WTC11 (cell line): ENCODE data around the gene IFT122. TPM values are rescaled to one million over a fixed set of nuclear protein-coding genes. Genes with fewer than 3 reads are reported as not detected.

Source experiments
- ATAC-seq: fragments of 200-7000 bp; cut with Tn5 transposase; 2 replicates; pipeline ENCODE4 v1.10.0; 2021; ENCODE audit warnings: mild to moderate bottlenecking, moderate library complexity
- CTCF ChIA-PET: fragments of 300-600 bp; sonication (Branson Sonifier 250); formaldehyde crosslinking; loops from one replicate; lab custom pipeline; 2021; ENCODE audit warnings: antibody characterized with exemption; lab: Charles Lee
- POLR2A ChIA-PET: fragments of 350-600 bp; sonication (Branson Sonifier 250); formaldehyde crosslinking; loops from one replicate; lab custom pipeline; 2021; ENCODE audit warnings: antibody characterized with exemption; lab: Charles Lee
- DNase-seq: peaks from one replicate; pipeline ENCODE4 v3.0.0; 2021; ENCODE audit warnings: low spot score
- H3K27ac Mint-ChIP-seq: 2 replicates; pipeline ENCODE4 v1.8.0; 2021; ENCODE audit warnings: mixed read lengths
- H3K27me3 Mint-ChIP-seq: 2 replicates; pipeline ENCODE4 v1.8.0; 2021; ENCODE audit warnings: low read depth, mild to moderate bottlenecking, moderate library complexity, mixed read lengths
- H3K36me3 Mint-ChIP-seq: 2 replicates; pipeline ENCODE4 v1.8.0; 2021; ENCODE audit warnings: mixed read lengths
- H3K4me1 Mint-ChIP-seq: 2 replicates; pipeline ENCODE4 v1.8.0; 2022; ENCODE audit warnings: mixed read lengths
- H3K4me3 Mint-ChIP-seq: 2 replicates; pipeline ENCODE4 v1.8.0; 2021; ENCODE audit warnings: mild to moderate bottlenecking, moderate library complexity, mixed read lengths
- H3K9me3 Mint-ChIP-seq: 2 replicates; pipeline ENCODE4 v1.8.0; 2021; ENCODE audit warnings: mixed read lengths
- CDX4 ChIP-seq: fragments of 250-450 bp; sonication (Bioruptor Pico); IDR thresholded peaks from 2 replicates; pipeline ENCODE4 v1.9.0; 2021; ENCODE audit warnings: moderate library complexity, mild to moderate bottlenecking, inconsistent platforms, borderline replicate concordance
- CTCF ChIP-seq: fragments of 200-600 bp; IDR thresholded peaks from 2 replicates; pipeline ENCODE4 v1.8.0; 2022; ENCODE audit warnings: antibody characterized with exemption
- ELF4 ChIP-seq: sonication (generic); formaldehyde crosslinking; IDR thresholded peaks from 2 replicates; pipeline ENCODE4 v1.8.1; 2022; ENCODE audit warnings: low read depth, mild to moderate bottlenecking, moderate library complexity, missing genetic modification reagents
- EMX1 ChIP-seq: fragments of 250-450 bp; sonication (Bioruptor Pico); IDR thresholded peaks from 2 replicates; pipeline ENCODE4 v1.8.0; 2021; ENCODE audit warnings: mild to moderate bottlenecking
- IRF1 ChIP-seq: sonication (generic); formaldehyde crosslinking; IDR thresholded peaks from 2 replicates; pipeline ENCODE4 v1.8.0; 2023; ENCODE audit warnings: missing genetic modification reagents
- NR1H2 ChIP-seq: sonication (generic); formaldehyde crosslinking; IDR thresholded peaks from 2 replicates; pipeline ENCODE4 v1.9.0; 2021; ENCODE audit warnings: mild to moderate bottlenecking, moderate library complexity, missing genetic modification reagents
- SOX15 ChIP-seq: fragments of 250-450 bp; sonication (Bioruptor Pico); IDR thresholded peaks from 2 replicates; pipeline ENCODE4 v1.9.0; 2021; ENCODE audit warnings: mild to moderate bottlenecking
- TEAD4 ChIP-seq: sonication (generic); formaldehyde crosslinking; IDR thresholded peaks from 2 replicates; pipeline ENCODE4 v1.8.0; 2022; ENCODE audit warnings: mild to moderate bottlenecking, missing genetic modification reagents
- ZNF121 ChIP-seq: sonication (generic); formaldehyde crosslinking; IDR thresholded peaks from 2 replicates; pipeline ENCODE4 v1.8.0; 2023; ENCODE audit warnings: missing genetic modification reagents
- ZNF232 ChIP-seq: sonication (generic); formaldehyde crosslinking; IDR thresholded peaks from 2 replicates; pipeline ENCODE4 v1.8.0; 2022; ENCODE audit warnings: mild to moderate bottlenecking, missing genetic modification reagents
- ZNF263 ChIP-seq: sonication (generic); formaldehyde crosslinking; IDR thresholded peaks from 2 replicates; pipeline ENCODE4 v1.8.1; 2022; ENCODE audit warnings: low read depth, mild to moderate bottlenecking, moderate library complexity, missing genetic modification reagents
- ZSCAN18 ChIP-seq: fragments of 250-450 bp; sonication (Bioruptor Pico); IDR thresholded peaks from 2 replicates; pipeline ENCODE4 v2.1.2; 2022; ENCODE audit warnings: mild to moderate bottlenecking, moderate library complexity
- total RNA-seq: library from RNA; stranded (reverse); gene quantifications from 3 replicates; pipeline ENCODE4 v1.2.3, GENCODE V29; 2021
- TF ChIP-seq, protein P1 (sequence below): sonication (generic); formaldehyde crosslinking; IDR thresholded peaks from 2 replicates; pipeline ENCODE4 v1.8.1; 2022; ENCODE audit warnings: missing genetic modification reagents, borderline replicate concordance
- TF ChIP-seq, protein P2 (sequence below): sonication (generic); formaldehyde crosslinking; IDR thresholded peaks from 2 replicates; pipeline ENCODE4 v1.8.0; 2022; ENCODE audit warnings: mild to moderate bottlenecking, missing genetic modification reagents
- TF ChIP-seq, protein P3 (sequence below): sonication (generic); formaldehyde crosslinking; IDR thresholded peaks from 2 replicates; pipeline ENCODE4 v1.8.1; 2023; ENCODE audit warnings: mild to moderate bottlenecking, missing genetic modification reagents, moderate library complexity
- TF ChIP-seq, protein P4 (sequence below): sonication (generic); formaldehyde crosslinking; IDR thresholded peaks from 2 replicates; pipeline ENCODE4 v1.8.1; 2023; ENCODE audit warnings: mild to moderate bottlenecking, missing genetic modification reagents, moderate library complexity
- TF ChIP-seq, protein P5 (sequence below): sonication (generic); formaldehyde crosslinking; IDR thresholded peaks from 2 replicates; pipeline ENCODE4 v1.8.1; 2023; ENCODE audit warnings: mild to moderate bottlenecking, missing genetic modification reagents

IFT122 gene
- total RNA-seq, 1 experiment from 2014 or later, result 22.8 TPM

GRCh38 chr3:129473067-129473768 lies 33.2 kb downstream of the IFT122 start:
- ATAC-seq, result no peak
- TF ChIP-seq IRF1 (CRISPR knock-in tag), result no peak
- TF ChIP-seq CTCF, result no peak
- TF ChIP-seq CDX4, result no peak
- TF ChIP-seq ELF4 (CRISPR knock-in tag), result no peak
- no peak for TF ChIP-seq EMX1 (CRISPR knock-in tag)
- TF ChIP-seq, protein P1, sequence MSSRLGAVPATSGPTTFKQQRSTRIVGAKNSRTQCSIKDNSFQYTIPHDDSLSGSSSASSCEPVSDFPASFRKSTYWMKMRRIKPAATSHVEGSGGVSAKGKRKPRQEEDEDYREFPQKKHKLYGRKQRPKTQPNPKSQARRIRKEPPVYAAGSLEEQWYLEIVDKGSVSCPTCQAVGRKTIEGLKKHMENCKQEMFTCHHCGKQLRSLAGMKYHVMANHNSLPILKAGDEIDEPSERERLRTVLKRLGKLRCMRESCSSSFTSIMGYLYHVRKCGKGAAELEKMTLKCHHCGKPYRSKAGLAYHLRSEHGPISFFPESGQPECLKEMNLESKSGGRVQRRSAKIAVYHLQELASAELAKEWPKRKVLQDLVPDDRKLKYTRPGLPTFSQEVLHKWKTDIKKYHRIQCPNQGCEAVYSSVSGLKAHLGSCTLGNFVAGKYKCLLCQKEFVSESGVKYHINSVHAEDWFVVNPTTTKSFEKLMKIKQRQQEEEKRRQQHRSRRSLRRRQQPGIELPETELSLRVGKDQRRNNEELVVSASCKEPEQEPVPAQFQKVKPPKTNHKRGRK (CRISPR knock-in tag), result no peak
- TF ChIP-seq, protein P2, sequence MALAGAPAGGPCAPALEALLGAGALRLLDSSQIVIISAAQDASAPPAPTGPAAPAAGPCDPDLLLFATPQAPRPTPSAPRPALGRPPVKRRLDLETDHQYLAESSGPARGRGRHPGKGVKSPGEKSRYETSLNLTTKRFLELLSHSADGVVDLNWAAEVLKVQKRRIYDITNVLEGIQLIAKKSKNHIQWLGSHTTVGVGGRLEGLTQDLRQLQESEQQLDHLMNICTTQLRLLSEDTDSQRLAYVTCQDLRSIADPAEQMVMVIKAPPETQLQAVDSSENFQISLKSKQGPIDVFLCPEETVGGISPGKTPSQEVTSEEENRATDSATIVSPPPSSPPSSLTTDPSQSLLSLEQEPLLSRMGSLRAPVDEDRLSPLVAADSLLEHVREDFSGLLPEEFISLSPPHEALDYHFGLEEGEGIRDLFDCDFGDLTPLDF (CRISPR knock-in tag), result no peak
- TF ChIP-seq, protein P3, sequence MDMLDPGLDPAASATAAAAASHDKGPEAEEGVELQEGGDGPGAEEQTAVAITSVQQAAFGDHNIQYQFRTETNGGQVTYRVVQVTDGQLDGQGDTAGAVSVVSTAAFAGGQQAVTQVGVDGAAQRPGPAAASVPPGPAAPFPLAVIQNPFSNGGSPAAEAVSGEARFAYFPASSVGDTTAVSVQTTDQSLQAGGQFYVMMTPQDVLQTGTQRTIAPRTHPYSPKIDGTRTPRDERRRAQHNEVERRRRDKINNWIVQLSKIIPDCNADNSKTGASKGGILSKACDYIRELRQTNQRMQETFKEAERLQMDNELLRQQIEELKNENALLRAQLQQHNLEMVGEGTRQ (CRISPR knock-in tag), result no peak
- CTCF ChIA-PET, result no interaction called here

GRCh38 chr3:129473769-129474152 lies 33.7 kb downstream of the IFT122 start:
- Mint-ChIP-seq H3K27ac (no peak overlapping the region; the same call in 1 of the 2 replicates), H3K9me3 (no peaks in the 10 kb centered on the region), H3K36me3 (peaks cover 12% of the 10 kb centered on the region), H3K4me1 (no peaks in the 10 kb centered on the region), H3K27me3 (no peaks in the 10 kb centered on the region), H3K4me3 (no peak overlapping the region)
- ChIA-PET CTCF (no interaction called here), POLR2A (no interaction called here)
- ATAC-seq (no peak), DNase-seq (no peak)
- TF ChIP-seq, protein P4, sequence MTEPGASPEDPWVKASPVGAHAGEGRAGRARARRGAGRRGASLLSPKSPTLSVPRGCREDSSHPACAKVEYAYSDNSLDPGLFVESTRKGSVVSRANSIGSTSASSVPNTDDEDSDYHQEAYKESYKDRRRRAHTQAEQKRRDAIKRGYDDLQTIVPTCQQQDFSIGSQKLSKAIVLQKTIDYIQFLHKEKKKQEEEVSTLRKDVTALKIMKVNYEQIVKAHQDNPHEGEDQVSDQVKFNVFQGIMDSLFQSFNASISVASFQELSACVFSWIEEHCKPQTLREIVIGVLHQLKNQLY (CRISPR knock-in tag), result no peak
- TF ChIP-seq, all 79 proteins: peak for 0

More at GRCh38 chr3:129473067-129473768, 33.2 kb downstream of the IFT122 start:
- POLR2A ChIA-PET, result no interaction called here
- Mint-ChIP-seq H3K36me3 (peaks cover 12% of the 10 kb centered on the region), H3K9me3 (no peaks in the 10 kb centered on the region), H3K4me3 (no peak overlapping the region), H3K4me1 (no peaks in the 10 kb centered on the region), H3K27ac (no peak overlapping the region), H3K27me3 (no peaks in the 10 kb centered on the region)
- DNase-seq, result no peak

GRCh38 chr3:129474984-129475804 lies 35.2 kb downstream of the IFT122 start:
- ATAC-seq, result no peak
- Mint-ChIP-seq H3K4me1 (no peaks in the 10 kb centered on the region), H3K9me3 (no peaks in the 10 kb centered on the region), H3K27me3 (no peaks in the 10 kb centered on the region), H3K27ac (no peak overlapping the region), H3K4me3 (no peak overlapping the region), H3K36me3 (peaks cover 14% of the 10 kb centered on the region; the same call in 1 of the 2 replicates)
- CTCF ChIA-PET, result interaction anchor here (0.7 to 2.6 kb wide), 4 partner anchors 15 to 131 kb away, joined by 3 to 8 read pairs (median 3); no protein-coding TSS in a partner anchor
- no peak for DNase-seq
- POLR2A ChIA-PET, result interaction anchor here (0.6 kb wide), 1 partner anchor 74 kb away, joined by 3 read pairs; no protein-coding TSS in a partner anchor
- TF ChIP-seq, protein P5, sequence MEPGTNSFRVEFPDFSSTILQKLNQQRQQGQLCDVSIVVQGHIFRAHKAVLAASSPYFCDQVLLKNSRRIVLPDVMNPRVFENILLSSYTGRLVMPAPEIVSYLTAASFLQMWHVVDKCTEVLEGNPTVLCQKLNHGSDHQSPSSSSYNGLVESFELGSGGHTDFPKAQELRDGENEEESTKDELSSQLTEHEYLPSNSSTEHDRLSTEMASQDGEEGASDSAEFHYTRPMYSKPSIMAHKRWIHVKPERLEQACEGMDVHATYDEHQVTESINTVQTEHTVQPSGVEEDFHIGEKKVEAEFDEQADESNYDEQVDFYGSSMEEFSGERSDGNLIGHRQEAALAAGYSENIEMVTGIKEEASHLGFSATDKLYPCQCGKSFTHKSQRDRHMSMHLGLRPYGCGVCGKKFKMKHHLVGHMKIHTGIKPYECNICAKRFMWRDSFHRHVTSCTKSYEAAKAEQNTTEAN (CRISPR knock-in tag), result no peak
- TF ChIP-seq ZNF121 (CRISPR knock-in tag), result no peak
- TF ChIP-seq NR1H2 (CRISPR knock-in tag), result no peak
- no peak for TF ChIP-seq ZSCAN18
- no peak for TF ChIP-seq TEAD4 (CRISPR knock-in tag)
- TF ChIP-seq SOX15 (CRISPR knock-in tag), result no peak
- TF ChIP-seq ZNF263 (CRISPR knock-in tag), result no peak
- no peak for TF ChIP-seq ZNF232 (CRISPR knock-in tag)
